ENCODE measurements around the gene FOXD4L1. TPM values are rescaled to one million over a fixed set of nuclear protein-coding genes. Genes with fewer than 3 reads are reported as not detected.

Gene FOXD4L1
- total RNA-seq, 2 experiments from 2014 or later, result 0.16 to 0.18 TPM

Other genes with a start within 250 kb of the FOXD4L1 start
- gene PAX8, start 219.7 kb upstream of the FOXD4L1 start, total RNA-seq, result 1 to 10 TPM; 2.0 to 2.3 TPM
- gene ZNG1B, start 61.0 kb upstream of the FOXD4L1 start, total RNA-seq, result 10 to 100 TPM; 41.3 to 44.4 TPM
- 10 to 100 TPM; 10.2 to 12.9 TPM for gene RABL2A, start 128.6 kb downstream of the FOXD4L1 start, total RNA-seq